ENCODE results near the gene MBD1. TPM values are rescaled to one million over a fixed set of nuclear protein-coding genes. Genes with fewer than 3 reads are reported as not detected.

MBD1 gene
- total and polyA plus RNA-seq, 10 of the 15 experiments (the other 5 are each of a cell fraction or from before 2014, with no cell fraction given): 8.4 to 97.7 (median 59.9) TPM

DNA sequence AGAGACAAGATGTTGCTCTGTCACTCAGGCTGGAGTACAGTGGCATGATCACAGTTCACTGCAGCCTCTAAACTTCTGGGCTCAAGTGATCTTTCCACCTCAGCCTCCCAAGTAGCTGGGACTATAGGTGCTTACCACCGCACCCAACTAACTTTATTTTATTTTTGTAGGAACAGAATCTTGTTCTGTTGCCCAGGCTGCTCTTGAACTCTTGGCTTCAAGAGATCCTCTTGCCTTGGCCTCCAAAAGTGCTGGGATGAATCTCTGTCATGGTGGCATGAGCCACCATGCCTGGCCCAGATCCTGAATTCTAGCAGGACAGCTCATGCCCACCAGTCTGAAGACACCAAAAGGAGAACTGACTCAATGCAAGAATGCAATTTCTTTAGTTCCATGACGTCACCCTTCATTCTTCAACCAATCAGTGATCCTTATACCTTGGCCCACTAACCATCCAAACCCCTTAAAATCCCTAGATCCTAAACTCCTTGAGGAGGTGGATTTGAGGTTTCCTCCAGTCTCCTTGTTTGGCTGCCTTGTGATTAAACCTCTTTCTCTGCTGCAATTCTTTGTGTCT lies 31.8 kb upstream of the MBD1 start (continued):
- TF ChIP-seq, protein P1, sequence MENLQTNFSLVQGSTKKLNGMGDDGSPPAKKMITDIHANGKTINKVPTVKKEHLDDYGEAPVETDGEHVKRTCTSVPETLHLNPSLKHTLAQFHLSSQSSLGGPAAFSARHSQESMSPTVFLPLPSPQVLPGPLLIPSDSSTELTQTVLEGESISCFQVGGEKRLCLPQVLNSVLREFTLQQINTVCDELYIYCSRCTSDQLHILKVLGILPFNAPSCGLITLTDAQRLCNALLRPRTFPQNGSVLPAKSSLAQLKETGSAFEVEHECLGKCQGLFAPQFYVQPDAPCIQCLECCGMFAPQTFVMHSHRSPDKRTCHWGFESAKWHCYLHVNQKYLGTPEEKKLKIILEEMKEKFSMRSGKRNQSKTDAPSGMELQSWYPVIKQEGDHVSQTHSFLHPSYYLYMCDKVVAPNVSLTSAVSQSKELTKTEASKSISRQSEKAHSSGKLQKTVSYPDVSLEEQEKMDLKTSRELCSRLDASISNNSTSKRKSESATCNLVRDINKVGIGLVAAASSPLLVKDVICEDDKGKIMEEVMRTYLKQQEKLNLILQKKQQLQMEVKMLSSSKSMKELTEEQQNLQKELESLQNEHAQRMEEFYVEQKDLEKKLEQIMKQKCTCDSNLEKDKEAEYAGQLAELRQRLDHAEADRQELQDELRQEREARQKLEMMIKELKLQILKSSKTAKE (IDR thresholded peaks at IDR 0.05; ENCODE audit: low read depth, poor library complexity, severe bottlenecking): peak; percentile 44
- TF ChIP-seq, protein P2, sequence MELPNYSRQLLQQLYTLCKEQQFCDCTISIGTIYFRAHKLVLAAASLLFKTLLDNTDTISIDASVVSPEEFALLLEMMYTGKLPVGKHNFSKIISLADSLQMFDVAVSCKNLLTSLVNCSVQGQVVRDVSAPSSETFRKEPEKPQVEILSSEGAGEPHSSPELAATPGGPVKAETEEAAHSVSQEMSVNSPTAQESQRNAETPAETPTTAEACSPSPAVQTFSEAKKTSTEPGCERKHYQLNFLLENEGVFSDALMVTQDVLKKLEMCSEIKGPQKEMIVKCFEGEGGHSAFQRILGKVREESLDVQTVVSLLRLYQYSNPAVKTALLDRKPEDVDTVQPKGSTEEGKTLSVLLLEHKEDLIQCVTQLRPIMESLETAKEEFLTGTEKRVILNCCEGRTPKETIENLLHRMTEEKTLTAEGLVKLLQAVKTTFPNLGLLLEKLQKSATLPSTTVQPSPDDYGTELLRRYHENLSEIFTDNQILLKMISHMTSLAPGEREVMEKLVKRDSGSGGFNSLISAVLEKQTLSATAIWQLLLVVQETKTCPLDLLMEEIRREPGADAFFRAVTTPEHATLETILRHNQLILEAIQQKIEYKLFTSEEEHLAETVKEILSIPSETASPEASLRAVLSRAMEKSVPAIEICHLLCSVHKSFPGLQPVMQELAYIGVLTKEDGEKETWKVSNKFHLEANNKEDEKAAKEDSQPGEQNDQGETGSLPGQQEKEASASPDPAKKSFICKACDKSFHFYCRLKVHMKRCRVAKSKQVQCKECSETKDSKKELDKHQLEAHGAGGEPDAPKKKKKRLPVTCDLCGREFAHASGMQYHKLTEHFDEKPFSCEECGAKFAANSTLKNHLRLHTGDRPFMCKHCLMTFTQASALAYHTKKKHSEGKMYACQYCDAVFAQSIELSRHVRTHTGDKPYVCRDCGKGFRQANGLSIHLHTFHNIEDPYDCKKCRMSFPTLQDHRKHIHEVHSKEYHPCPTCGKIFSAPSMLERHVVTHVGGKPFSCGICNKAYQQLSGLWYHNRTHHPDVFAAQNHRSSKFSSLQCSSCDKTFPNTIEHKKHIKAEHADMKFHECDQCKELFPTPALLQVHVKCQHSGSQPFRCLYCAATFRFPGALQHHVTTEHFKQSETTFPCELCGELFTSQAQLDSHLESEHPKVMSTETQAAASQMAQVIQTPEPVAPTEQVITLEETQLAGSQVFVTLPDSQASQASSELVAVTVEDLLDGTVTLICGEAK (IDR thresholded peaks at IDR 0.05; ENCODE audit: borderline replicate concordance): peak; percentile 50; the same call in 1 of the 2 replicates
- peak; percentile 9; the same call in 1 of the 2 replicates for TF ChIP-seq RAD51 (IDR thresholded peaks at IDR 0.05)
- TF ChIP-seq, protein P3, sequence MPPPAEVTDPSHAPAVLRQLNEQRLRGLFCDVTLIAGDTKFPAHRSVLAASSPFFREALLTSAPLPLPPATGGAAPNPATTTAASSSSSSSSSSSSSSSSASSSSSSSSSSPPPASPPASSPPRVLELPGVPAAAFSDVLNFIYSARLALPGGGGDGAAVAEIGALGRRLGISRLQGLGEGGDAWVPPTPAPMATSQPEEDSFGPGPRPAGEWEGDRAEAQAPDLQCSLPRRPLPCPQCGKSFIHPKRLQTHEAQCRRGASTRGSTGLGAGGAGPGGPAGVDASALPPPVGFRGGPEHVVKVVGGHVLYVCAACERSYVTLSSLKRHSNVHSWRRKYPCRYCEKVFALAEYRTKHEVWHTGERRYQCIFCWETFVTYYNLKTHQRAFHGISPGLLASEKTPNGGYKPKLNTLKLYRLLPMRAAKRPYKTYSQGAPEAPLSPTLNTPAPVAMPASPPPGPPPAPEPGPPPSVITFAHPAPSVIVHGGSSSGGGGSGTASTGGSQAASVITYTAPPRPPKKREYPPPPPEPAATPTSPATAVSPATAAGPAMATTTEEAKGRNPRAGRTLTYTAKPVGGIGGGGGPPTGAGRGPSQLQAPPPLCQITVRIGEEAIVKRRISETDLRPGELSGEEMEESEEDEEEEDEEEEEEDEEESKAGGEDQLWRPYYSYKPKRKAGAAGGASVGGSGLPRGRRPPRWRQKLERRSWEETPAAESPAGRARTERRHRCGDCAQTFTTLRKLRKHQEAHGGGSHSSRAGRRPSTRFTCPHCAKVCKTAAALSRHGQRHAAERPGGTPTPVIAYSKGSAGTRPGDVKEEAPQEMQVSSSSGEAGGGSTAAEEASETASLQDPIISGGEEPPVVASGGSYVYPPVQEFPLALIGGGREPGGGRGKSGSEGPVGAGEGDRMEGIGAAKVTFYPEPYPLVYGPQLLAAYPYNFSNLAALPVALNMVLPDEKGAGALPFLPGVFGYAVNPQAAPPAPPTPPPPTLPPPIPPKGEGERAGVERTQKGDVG (CRISPR knock-in tag; IDR thresholded peaks at IDR 0.05): peak; percentile 77; the same call in 1 of the 2 replicates

Data from GM12878 (cell line).